NCI-H2029 (cell line): ENCODE results near the gene S100G.
"Not testable (repeated sequence)": the region's sequence is repeated elsewhere in the genome, so short reads cannot be mapped to it uniquely, and the experiment has no call there.

Source experiments
- DNase-seq: peaks from one replicate; lab custom pipeline; 2025; lab: John Stamatoyannopoulos, UW

The S100G gene, protein sequence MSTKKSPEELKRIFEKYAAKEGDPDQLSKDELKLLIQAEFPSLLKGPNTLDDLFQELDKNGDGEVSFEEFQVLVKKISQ

DNA sequence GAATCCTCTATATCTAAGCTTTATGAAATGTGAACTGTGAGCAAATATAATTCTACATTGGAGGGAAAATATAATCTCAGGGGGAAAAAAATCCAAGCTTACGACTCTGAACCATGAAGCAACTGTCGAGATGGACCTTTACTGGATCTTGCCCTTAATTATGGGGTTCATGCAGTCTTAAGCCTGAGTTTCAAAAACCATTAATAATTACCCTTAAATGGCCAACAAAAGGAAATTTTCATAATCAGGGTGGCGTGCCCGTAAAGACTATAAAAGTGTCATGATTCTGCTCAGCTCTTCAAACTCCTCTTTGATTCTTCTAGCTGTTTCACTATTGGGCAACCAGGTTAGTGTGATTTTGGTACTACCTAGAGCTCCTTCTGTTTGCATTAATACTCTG lies at the start of gene S100G:
S100G (plus strand) TSS at position 301 of the 400 bp plus-strand sequence. CDS start 849 bp downstream, outside the sequence.
- DNase-seq = no peak

DNA sequence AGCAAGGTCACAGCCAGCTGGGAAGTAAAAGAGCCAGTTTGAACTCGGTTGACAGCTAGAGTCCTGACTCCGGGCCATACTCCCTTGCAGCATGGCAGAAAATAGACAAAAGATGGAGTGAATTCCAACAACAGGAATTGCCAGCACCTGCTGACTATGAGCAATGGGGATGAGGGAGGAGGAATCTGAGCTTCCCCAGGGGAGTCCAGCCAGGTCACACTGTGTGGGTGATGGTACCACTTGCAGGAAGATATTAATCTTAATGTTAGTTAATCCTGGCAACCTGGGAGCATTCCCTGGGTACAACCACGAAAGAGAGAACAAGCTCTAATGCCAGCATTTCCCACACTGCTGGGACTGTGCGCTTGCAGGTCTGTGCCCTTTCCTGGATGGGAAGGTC lies 48.1 kb upstream of the S100G start:
- no peak for DNase-seq

DNA sequence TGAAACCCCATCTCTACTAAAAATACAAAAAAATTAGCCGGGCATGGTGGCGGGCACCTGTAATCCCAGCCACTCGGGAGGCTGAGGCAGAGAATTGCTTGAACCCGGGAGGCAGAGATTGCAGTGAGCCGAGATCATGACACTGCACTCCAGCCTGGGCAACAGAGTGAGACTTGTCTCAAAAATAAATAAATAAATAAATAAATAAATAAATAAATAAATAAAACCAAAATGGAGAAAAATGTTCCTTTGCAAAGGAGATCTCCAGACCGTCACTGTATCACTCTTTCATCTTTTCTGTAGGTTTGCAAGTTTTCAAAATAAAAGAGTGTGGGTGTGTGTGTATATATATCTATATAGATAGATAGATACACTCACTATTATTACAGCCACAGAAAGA lies 46.7 kb upstream of the S100G start:
- DNase-seq = not testable (repeated sequence)

GRCh38 chrX:16603822-16604221 lies 46.1 kb upstream of the S100G start:
- no peak for DNase-seq

DNA sequence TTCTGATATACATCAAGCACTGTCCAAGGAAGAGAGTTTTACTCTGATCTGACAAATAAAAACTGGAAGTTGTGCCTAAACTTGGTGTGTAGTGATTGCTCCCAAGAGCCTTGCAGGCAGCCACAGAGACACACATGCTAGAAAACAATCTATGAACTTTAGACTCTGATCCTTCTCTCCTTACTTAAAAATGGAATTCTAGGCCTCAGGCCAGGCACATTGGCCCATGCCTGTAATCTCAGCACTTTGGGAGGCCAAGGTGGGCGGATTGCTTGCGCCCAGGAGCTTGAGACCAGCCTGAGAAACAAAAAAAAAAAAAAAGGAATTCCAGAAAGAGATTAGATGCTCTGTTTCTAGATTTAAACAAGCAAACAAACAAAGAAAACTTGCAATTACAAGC lies 45.6 kb upstream of the S100G start:
- no peak for DNase-seq

DNA sequence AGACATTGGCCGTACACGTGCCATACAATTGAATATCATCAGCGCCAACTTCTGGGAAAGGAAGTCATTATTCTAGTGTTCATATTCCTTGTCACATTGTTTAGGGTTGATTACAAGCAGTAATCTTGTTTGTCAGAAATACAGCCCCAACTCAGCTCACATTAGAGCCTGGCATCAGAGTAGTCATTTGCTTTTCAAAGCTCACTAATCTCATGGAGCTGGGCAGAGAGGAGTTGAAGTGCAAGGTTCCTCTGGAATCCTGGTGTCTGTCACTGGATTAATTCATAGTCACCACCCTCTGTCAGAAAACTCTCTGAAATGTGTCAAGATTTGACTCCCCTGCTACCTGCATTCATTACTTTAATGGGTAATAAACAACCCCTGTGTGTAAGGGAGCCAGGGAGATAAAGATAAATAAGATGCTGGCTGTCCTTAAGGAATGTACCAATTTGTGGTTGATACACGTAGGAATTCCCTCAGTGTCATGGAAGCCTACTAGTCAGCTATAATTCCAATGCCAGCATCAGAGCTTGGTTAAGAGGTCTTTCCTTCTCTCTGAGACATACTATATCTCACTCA lies 43.7 kb upstream of the S100G start:
- DNase-seq = no peak

DNA sequence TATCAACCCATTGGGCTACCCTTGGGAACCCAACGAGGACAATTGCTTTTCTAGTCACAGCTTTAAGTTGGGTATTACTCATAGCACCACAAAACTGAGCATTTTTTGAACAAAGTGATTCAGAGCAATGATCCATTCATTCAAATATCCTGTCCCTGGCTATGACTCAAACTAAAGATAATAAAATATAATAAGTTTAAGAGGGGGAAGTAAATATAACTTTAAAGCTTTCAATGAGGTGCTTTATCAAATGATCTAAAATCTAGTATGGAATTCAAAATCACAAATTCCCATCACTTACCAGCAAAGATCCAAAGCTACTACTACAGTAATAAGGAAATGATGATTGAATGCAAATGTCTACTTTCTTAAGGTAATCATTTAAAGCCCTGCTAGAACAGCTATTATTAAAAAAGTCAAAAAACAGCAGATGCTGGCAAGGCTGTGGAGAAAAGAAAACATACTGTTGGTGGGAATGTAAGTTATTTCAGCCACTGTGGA lies 39.8 kb upstream of the S100G start:
- DNase-seq = no peak

- DNase-seq = not testable (repeated sequence)
These were observed 39.3 kb upstream of the S100G start for GRCh38 chrX:16610654-16611053.

- no peak for DNase-seq
These were observed 37.6 kb upstream of the S100G start for GRCh38 chrX:16612257-16612897.

DNA sequence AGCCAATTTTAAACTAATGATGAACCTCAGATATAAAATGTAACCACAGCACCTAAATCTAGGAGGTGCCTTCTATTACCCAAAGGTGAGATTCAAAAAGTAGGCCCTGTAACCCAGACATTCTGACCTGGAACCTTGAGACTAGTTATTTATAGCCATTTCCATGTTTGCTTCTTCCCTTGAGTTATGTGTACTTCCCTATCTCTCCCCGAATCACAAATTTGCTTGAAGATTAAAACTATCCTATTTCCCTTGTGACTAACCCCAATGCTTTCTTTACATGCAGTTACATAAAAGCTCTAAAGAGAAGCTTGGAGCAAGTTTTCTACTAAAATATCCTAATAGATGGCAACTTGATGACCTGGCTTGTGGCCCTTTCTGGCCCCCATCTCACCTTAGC lies 32.6 kb upstream of the S100G start:
- no peak for DNase-seq

- DNase-seq = no peak
These were observed 31.5 kb upstream of the S100G start for GRCh38 chrX:16618422-16618821.

DNA sequence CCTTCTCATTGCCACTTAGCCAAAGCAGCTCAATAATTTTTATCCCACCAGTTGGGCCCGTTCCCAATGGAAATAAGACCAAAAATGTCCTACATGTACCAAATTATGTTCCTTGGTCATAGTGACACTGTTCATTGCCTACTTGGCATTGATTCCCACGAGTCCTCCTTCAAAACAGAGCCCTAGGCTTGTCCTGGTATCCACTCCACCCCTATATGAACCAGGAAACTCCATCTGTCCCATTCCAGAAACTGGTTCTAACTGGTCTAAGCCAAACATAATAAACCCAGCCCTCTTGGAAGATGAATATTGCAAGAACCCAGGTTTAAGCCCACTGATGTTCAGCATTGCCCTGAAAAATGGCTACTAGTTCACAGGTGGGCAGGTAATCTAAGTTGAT lies 30.9 kb upstream of the S100G start:
- no peak for DNase-seq

DNA sequence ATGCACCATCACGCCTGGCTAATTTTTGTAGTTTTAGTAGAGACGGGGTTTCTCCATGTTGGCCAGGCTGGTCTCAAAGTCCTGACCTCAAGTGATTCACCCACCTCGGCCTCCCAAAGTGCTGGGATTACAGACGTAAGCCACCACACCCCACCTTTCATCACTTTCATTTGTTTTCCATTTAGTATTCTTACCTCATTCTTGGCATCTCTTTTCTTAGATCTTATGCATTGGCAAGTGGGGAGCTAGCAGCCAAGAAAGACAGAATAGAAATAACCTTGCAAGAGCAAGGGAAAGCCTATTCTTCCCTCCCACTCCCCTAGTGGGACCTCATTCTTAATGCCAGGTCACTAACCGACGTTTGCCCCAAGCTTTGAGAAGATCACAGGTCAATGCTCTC lies 21.4 kb upstream of the S100G start:
- not testable (repeated sequence) for DNase-seq

DNA sequence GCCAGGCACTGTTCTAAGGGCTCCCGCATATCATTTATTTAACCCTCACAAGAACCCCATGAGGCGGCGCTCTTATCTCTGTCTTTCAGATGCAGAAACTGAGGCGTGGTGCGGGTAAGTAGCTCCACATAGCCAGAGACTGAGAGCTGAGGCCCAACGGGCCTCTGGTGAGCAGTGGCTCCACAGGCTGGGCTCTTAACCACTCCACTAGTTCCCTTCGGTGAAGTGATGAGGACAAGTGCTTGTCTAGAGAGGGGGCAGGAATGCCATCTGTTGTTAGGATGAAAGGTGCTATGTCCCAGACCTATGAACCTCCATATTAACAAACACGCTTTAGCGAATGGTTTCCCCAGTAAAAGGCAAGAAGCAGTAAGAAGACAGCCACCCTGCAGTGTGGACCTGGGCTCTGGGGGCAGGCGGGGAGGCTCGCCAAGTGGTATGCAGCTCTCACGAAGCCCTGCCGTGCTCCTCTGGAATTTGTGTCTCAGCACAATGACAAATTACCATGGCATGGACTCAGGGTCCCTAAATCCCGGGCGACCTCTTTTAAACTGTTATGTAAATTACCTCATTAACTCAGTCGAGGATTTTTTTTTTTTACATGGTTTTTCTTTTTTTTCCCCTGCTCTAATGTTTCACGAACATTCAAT lies 20.9 kb upstream of the S100G start:
- no peak for DNase-seq

GRCh38 chrX:16629909-16630308 lies 20.0 kb upstream of the S100G start:
- DNase-seq = no peak

DNA sequence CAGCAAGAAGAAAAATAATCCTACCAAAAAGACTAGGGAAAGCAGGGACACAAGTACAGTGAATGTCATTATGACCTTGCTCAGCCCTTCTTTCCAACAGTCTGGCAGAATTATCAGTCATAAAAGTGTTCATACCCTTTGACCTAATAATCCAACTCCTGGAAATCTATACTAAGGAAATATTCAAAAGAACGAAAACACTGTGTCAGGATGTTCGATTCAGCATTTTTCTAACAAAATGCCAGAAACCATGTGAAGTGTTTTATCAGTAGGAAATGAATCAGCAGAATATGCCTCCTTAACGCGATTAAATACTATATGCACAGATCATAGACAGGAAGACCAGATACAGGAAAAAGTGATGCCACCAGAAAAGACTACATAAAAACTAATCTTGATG lies 16.2 kb upstream of the S100G start:
- DNase-seq = no peak

GRCh38 chrX:16635040-16635439 lies 14.9 kb upstream of the S100G start:
- no peak for DNase-seq

GRCh38 chrX:16635596-16635995 lies 14.4 kb upstream of the S100G start:
- DNase-seq = no peak

DNA sequence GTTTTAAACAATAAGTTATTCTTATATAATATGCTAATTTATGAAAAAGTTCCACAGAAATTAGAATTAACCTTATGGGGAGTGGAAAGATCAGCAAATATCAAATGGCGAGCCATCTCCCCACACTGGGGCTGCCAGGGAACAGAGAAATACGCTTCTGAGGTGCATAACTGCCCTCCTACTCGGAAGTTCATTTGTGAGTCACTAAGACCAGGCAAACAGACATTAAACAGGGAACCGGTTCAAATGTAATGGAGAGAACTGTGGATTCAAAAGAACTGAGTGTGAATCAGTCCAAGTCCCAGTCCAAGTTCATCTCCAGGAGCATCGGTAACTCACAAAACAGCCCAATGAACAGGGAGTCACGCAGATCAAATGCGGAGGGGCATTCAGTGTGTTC lies 11.4 kb upstream of the S100G start:
- no peak for DNase-seq

DNA sequence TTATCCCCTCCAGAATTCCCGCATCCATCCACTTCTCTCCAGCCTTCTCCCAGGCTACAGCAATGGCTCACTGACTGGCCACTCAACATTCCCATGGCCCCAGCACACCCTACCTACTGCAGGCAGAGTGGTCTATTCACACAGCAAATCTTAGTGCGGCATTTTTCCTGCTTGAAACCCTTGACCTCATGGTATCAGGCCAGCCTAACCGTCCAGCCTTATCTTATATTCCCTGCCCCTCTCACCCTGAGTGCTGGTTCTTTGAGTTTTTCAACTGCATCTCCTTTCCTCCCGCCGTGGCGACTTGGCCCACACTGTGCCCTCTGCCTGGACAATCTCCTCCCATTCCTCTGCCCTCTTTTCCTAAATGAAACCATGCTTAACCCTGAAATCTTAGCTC lies 10.0 kb upstream of the S100G start:
- DNase-seq = no peak

- no peak for DNase-seq
These were observed 9.1 kb upstream of the S100G start for GRCh38 chrX:16640823-16641222.

GRCh38 chrX:16643176-16643575 lies 6.8 kb upstream of the S100G start:
- DNase-seq = no peak
